Upper lobe of left lung (tissue), 6 donors: ENCODE data around the gene BCAS3. TPM values are rescaled to one million over a fixed set of nuclear protein-coding genes. Genes with fewer than 3 reads are reported as not detected.

Source experiments
- ATAC-seq, 2 donors: fragments of 200-7000 bp; cut with Tn5 transposase; one replicate each; pipeline ENCODE4 v1.9.1; 2022; ENCODE audit warnings: mild to moderate bottlenecking in 2 of 2, moderate library complexity in 2 of 2; ENCODE audit not compliant: low FRiP score in 2 of 2
- DNase-seq, 2 donors: peaks; one replicate each; pipeline ENCODE4 v3.0.0-alpha.2; 2019 to 2020
- H3K27ac ChIP-seq, 4 donors: fragments of 200-600 bp; sonication (generic); one replicate each; pipeline ENCODE4 v1.5.1; 2016 to 2019
- H3K27me3 ChIP-seq, 4 donors: fragments of 200-600 bp; sonication (generic); one replicate each; pipeline ENCODE4 v1.5.1; 2017 to 2019
- H3K36me3 ChIP-seq, 4 donors: fragments of 200-600 bp; sonication (generic); one replicate each; pipeline ENCODE4 v1.5.1; 2016 to 2019
- H3K4me1 ChIP-seq, 4 donors: fragments of 200-600 bp; sonication (generic); one replicate each; pipeline ENCODE4 v1.5.1; 2018 to 2019
- H3K4me3 ChIP-seq, 4 donors: fragments of 200-600 bp; sonication (generic); one replicate each; pipeline ENCODE4 v1.5.1; 2017 to 2019; ENCODE audit warnings: mild to moderate bottlenecking in 2 of 4, moderate library complexity in 1 of 4
- H3K9me3 ChIP-seq, 4 donors: fragments of 200-600 bp; sonication (generic); one replicate each; pipeline ENCODE4 v1.5.1; 2018 to 2019
- CTCF ChIP-seq, 6 experiments: fragments of 450-650 bp in 4 of 6; fragments of 200-600 bp in 2 of 6; sonication (generic) in 2 of 6; IDR thresholded peaks; one replicate each; pipeline ENCODE4 v1.5.1; 2016 to 2019; ENCODE audit warnings: antibody characterized with exemption in 6 of 6
- EP300 ChIP-seq, 4 donors: sonication (generic); formaldehyde crosslinking; IDR thresholded peaks; one replicate each; pipeline ENCODE4 v1.5.1; 2017; ENCODE audit warnings: antibody characterized with exemption in 4 of 4, control low read depth in 2 of 4
- POLR2A ChIP-seq, 4 donors: fragments of 450-650 bp; IDR thresholded peaks; one replicate each; pipeline ENCODE4 v1.5.1; 2016 to 2017; ENCODE audit warnings: antibody characterized with exemption in 4 of 4, mild to moderate bottlenecking in 2 of 4
- POLR2AphosphoS5 ChIP-seq, 2 donors: sonication (generic); formaldehyde crosslinking; IDR thresholded peaks; one replicate each; pipeline ENCODE4 v1.5.1; 2017; ENCODE audit warnings: antibody characterized with exemption in 2 of 2
- WGBS, 2 donors: methylation state at CpG; one replicate each; pipeline ENCODE4 v1.1.5; 2017 to 2018; 5-methylcytosine and 5-hydroxymethylcytosine counted together
- total RNA-seq, 6 donors: library from RNA; depleted of rRNA in 4 of 6; stranded (reverse); fragments of >200 nt in 4 of 6; gene quantifications; one replicate each; pipeline versions ENCODE4 v1.1.0 to v1.2.1, GENCODE V29; 2016 to 2021
- donor health status: DM: no; HTN: no; CAD: no; lungs with moderate emphysema.
- donor health status: DM: no; HTN: yes; CAD: no; lungs with severe emphysema.

Gene BCAS3
- total RNA-seq, 6 donors from 2014 or later = 20.1 to 111 (median 37.0) TPM

DNA sequence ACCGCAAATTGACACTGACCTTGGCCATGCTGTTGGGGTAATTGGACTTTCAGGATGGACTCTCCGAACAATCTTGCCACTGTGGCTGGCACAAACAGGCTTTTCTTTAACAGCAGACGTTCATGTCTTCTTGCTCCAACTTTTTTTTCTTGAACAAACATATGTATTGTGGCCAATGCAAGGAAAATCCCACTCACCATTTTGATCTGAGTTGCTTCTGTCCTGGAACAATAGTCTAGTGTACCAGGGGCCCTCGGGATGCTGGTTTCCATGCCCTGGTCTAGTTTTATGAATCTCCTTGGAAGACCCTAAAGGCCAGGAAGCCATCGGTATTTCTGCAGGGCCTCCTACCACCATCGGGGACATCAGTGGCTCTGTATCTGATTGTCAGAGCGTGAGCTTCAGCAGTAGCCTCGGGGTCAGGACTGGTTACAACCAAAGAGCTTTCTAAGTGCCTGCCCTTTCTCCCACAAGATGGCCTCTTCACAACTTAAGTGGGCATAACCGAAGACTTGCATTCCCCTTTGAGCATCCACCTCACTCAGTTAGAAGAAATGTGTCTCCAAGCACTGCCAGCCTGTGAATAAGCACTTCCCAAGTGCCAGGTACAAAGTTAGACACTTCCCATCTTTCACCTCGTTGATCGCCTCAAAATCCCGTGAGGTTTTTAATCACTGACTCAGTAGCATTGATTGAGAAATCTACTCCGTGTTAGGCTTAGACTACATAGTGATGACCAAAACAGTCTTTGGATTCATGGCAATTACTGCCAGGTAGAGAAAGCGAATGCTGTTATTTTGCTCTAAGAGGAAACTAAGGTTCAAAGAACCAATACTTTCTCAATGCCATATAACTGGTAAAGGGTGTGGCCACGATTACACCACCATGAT, 635.0 kb downstream of the BCAS3 start:
- H3K9me3 ChIP-seq = no peaks in the 10 kb centered on the region
- no peak for ATAC-seq
- DNase-seq = no peak
- 92 to 94% methylated on average over 13 to 15 of the region's 15 CpGs for WGBS, 2 donors
- H3K4me1 ChIP-seq = peaks cover 12 to 19% (median 16%) of the 10 kb centered on the region in 4 donors
- no peak for TF ChIP-seq CTCF (IDR thresholded peaks at IDR 0.05)
- no peak for TF ChIP-seq POLR2AphosphoS5 (IDR thresholded peaks at IDR 0.05)
- no peak for TF ChIP-seq EP300 (IDR thresholded peaks at IDR 0.05)
- no peak for TF ChIP-seq POLR2A (IDR thresholded peaks at IDR 0.05)
- no peaks in the 10 kb centered on the region for H3K36me3 ChIP-seq
- H3K4me3 ChIP-seq = no peak overlapping the region
- H3K27ac ChIP-seq = peak overlapping the region in 3 of 4 donors; percentile 55 to 70 (median 68)
- H3K27me3 ChIP-seq = no peaks in the 10 kb centered on the region

DNA sequence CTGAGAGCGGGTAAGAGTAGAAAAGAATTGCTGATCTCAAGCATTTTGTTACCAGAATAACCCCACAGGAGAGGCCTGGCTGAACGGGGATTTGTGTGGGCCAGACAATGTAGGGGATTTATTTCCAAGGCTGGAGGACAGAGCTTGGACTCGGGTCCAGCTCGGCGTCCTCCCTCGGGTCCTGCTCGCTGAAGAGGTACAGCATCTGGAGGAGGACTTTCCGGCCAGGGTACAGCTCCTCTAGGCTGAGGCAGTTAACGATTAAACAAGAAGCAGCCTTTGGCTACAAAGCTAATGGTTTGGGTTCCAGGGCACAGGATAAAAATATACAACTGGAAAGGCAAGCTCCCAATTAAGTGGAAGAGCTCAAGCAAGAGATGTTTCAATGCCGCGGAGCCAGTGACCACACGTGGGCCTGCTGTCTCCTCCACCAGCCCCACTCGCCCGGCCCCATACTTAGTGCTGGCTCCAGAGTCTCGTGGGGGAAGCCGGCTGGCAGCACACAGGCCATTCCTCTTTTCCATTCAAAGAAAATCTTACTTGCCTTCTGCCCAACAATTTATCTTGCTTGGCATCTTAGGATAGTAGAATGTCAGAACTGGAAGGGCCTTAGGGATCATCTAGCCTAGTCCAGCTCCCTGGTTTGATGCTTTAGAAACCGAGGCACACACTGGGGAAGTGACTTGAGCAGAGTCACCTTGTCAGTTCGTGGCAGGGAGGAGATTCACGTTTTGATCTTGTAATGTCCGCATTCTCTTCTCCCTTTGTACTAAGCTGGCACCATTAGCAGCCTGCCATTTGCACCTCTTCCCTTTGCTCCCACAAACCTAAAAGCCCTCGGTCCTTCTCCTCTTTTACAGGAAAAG, 636.0 kb downstream of the BCAS3 start:
- Histone ChIP-seq H3K9me3 (no peaks in the 10 kb centered on the region), H3K36me3 (no peaks in the 10 kb centered on the region), H3K27me3 (no peaks in the 10 kb centered on the region), H3K4me1 (peaks cover 12 to 19% (median 16%) of the 10 kb centered on the region in 4 donors), H3K27ac (peak overlapping the region; percentile 55 to 70 (median 65)), H3K4me3 (no peak overlapping the region)
- WGBS, 2 donors = 77 to 82% methylated on average over 20 to 21 of the region's 21 CpGs
- no peak for DNase-seq
- TF ChIP-seq POLR2AphosphoS5 (IDR thresholded peaks at IDR 0.05) (no peak), POLR2A (IDR thresholded peaks at IDR 0.05) (no peak), CTCF (IDR thresholded peaks at IDR 0.05) (no peak), EP300 (IDR thresholded peaks at IDR 0.05) (no peak)
- ATAC-seq = no peak

GRCh38 chr17:61314368-61315078, 636.9 kb downstream of the BCAS3 start:
- Histone ChIP-seq H3K36me3 (no peaks in the 10 kb centered on the region), H3K4me1 (peaks cover 12 to 16% (median 14%) of the 10 kb centered on the region in 4 donors), H3K27ac (peak overlapping the region; percentile 55 to 70 (median 65)), H3K27me3 (no peaks in the 10 kb centered on the region), H3K4me3 (no peak overlapping the region), H3K9me3 (no peaks in the 10 kb centered on the region)
- WGBS, 2 donors = 61% methylated on average over 8 of the region's 8 CpGs
- ATAC-seq (peak; percentile 78 to 85), DNase-seq (peak in 1 of 2 donors; percentile 71)
- TF ChIP-seq POLR2A (IDR thresholded peaks at IDR 0.05) (no peak), POLR2AphosphoS5 (IDR thresholded peaks at IDR 0.05) (peak in 1 of 2 donors; percentile 36), CTCF (IDR thresholded peaks at IDR 0.05) (peak in 2 of 6 experiments; percentile 9 to 43)

- no peaks in the 10 kb centered on the region for H3K9me3 ChIP-seq
- peaks cover 10 to 16% (median 14%) of the 10 kb centered on the region in 4 donors for H3K4me1 ChIP-seq
- WGBS, 2 donors = 97 to 98% methylated on average over 6 of the region's 6 CpGs
- TF ChIP-seq POLR2AphosphoS5 (IDR thresholded peaks at IDR 0.05) (no peak), CTCF (IDR thresholded peaks at IDR 0.05) (no peak), POLR2A (IDR thresholded peaks at IDR 0.05) (no peak), EP300 (IDR thresholded peaks at IDR 0.05) (no peak)
- H3K4me3 ChIP-seq = no peak overlapping the region
- no peak for ATAC-seq
- no peaks in the 10 kb centered on the region for H3K27me3 ChIP-seq
- no peaks in the 10 kb centered on the region for H3K36me3 ChIP-seq
- no peak for DNase-seq
- no peak overlapping the region for H3K27ac ChIP-seq
Measured at GRCh38 chr17:61316633-61317032, 639.0 kb downstream of the BCAS3 start.
